HepG2 (cell line): Measurements from ENCODE around the gene COX7A1. TPM values are rescaled to one million over a fixed set of nuclear protein-coding genes. Genes with fewer than 3 reads are reported as not detected.
A peak's percentile ranks its signal among the peaks of the same experiment; 100 is the strongest.

Source experiments
- CEBPG ChIP-seq: IDR thresholded peaks from 2 replicates; pipeline ENCODE4 v1.6.1; 2016
- GABPA ChIP-seq, 2 experiments: IDR thresholded peaks; 2 replicates each; pipeline ENCODE4 v1.6.1; 2011 to 2016; ENCODE audit warnings: low read depth in 2 of 2, low read length in 1 of 2, missing biosample characterization in 1 of 2, missing genetic modification characterization in 1 of 2
- HNRNPH1 ChIP-seq: fragments of 200-400 bp; formaldehyde crosslinking; optimal IDR thresholded peaks from 2 replicates; pipeline ENCODE3; 2017; ENCODE audit warnings: mild to moderate bottlenecking, low read depth, low read length
- KDM1A ChIP-seq: IDR thresholded peaks from 2 replicates; pipeline ENCODE4 v1.6.1; 2016; ENCODE audit warnings: missing compliant biosample characterization
- MBD4 ChIP-seq: IDR thresholded peaks from 2 replicates; pipeline ENCODE4 v1.6.1; 2012; ENCODE audit warnings: low read length, inconsistent platforms, borderline replicate concordance
- NCOA1 ChIP-seq: sonication (generic); formaldehyde crosslinking; IDR thresholded peaks from 2 replicates; pipeline ENCODE4 v1.9.0; 2021; ENCODE audit warnings: missing genetic modification reagents
- POLR2G ChIP-seq: fragments of 200-400 bp; formaldehyde crosslinking; IDR thresholded peaks from 2 replicates; pipeline ENCODE4 v1.6.1; 2018; ENCODE audit warnings: mild to moderate bottlenecking, low read depth, low read length, moderate library complexity
- REL ChIP-seq: sonication (generic); formaldehyde crosslinking; conservative IDR thresholded peaks from 2 replicates; pipeline ENCODE4 v1.8.0; 2022; ENCODE audit warnings: mild to moderate bottlenecking, missing genetic modification reagents, moderate library complexity
- THAP11 ChIP-seq: IDR thresholded peaks from 2 replicates; pipeline ENCODE4 v1.6.1; 2016; ENCODE audit warnings: missing biosample characterization, missing genetic modification reagents
- ZFP36L1 ChIP-seq: sonication (generic); formaldehyde crosslinking; IDR thresholded peaks from 2 replicates; pipeline ENCODE4 v1.8.0; 2022; ENCODE audit warnings: mild to moderate bottlenecking, missing genetic modification reagents, moderate library complexity
- ZMAT3 ChIP-seq: sonication (generic); formaldehyde crosslinking; conservative IDR thresholded peaks from 2 replicates; pipeline ENCODE4 v1.7.0; 2021; ENCODE audit warnings: missing genetic modification reagents
- ZNF292 ChIP-seq: sonication (generic); formaldehyde crosslinking; IDR thresholded peaks from 2 replicates; pipeline ENCODE4 v1.8.1; 2022; ENCODE audit warnings: mild to moderate bottlenecking, low read depth, missing genetic modification reagents, borderline replicate concordance
- ZNF343 ChIP-seq: sonication (generic); formaldehyde crosslinking; IDR thresholded peaks from 2 replicates; pipeline ENCODE4 v1.4.0; 2020; ENCODE audit warnings: mild to moderate bottlenecking, missing genetic modification reagents
- ZNF552 ChIP-seq: sonication (generic); formaldehyde crosslinking; IDR thresholded peaks from 2 replicates; pipeline ENCODE4 v1.9.0; 2022; ENCODE audit warnings: missing genetic modification reagents, mild to moderate bottlenecking, borderline replicate concordance
- ZNF563 ChIP-seq: sonication (generic); formaldehyde crosslinking; IDR thresholded peaks from 2 replicates; pipeline ENCODE4 v1.8.0; 2022; ENCODE audit warnings: mild to moderate bottlenecking, moderate library complexity, missing genetic modification reagents
- polyA plus RNA-seq, 8 experiments: library from polyadenylated mRNA; depleted of rRNA in 3 of 8; stranded (reverse) in 7 of 8; unstranded in 1 of 8; fragments of >200 nt; fragmentation: Illumina TruSeq in 4 of 8; extraction: Trizol in 4 of 8; gene quantifications; 2 replicates each; pipeline versions ENCODE4 v1.2.1 to v1.2.3, GENCODE V29; 2011 to 2016; ENCODE audit warnings: low read depth in 4 of 8, missing spikeins in 1 of 8, mixed read lengths in 1 of 8; ENCODE audit not compliant: insufficient read depth in 1 of 8
- total RNA-seq, 5 experiments: library from RNA; depleted of rRNA; stranded (reverse); fragments of >200 nt; fragmentation: Illumina TruSeq; extraction: Trizol; gene quantifications; 2 replicates each; pipeline ENCODE4 v1.2.3, GENCODE V29; 2016; ENCODE audit warnings: low read depth in 1 of 5
- TF ChIP-seq, protein P1 (sequence below): sonication (generic); formaldehyde crosslinking; IDR thresholded peaks from 2 replicates; pipeline ENCODE4 v1.4.0; 2020; ENCODE audit warnings: mild to moderate bottlenecking, missing genetic modification reagents, borderline replicate concordance
- TF ChIP-seq, protein P2 (sequence below): sonication (generic); formaldehyde crosslinking; IDR thresholded peaks from 2 replicates; pipeline ENCODE4 v1.8.1; 2023; ENCODE audit warnings: mild to moderate bottlenecking, moderate library complexity, missing genetic modification reagents
- TF ChIP-seq, protein P3 (sequence below): sonication (generic); formaldehyde crosslinking; IDR thresholded peaks from 2 replicates; pipeline ENCODE4 v1.4.0; 2020; ENCODE audit warnings: missing genetic modification reagents
- TF ChIP-seq, protein P4 (sequence below): sonication (generic); formaldehyde crosslinking; IDR thresholded peaks from 2 replicates; pipeline ENCODE4 v1.4.0; 2020; ENCODE audit warnings: low read depth, mild to moderate bottlenecking, missing genetic modification reagents

Gene COX7A1
- total and polyA plus RNA-seq, 2 of the 13 experiments (the other 11 are each of a cell fraction or from before 2014, with no cell fraction given): not detected

DNA sequence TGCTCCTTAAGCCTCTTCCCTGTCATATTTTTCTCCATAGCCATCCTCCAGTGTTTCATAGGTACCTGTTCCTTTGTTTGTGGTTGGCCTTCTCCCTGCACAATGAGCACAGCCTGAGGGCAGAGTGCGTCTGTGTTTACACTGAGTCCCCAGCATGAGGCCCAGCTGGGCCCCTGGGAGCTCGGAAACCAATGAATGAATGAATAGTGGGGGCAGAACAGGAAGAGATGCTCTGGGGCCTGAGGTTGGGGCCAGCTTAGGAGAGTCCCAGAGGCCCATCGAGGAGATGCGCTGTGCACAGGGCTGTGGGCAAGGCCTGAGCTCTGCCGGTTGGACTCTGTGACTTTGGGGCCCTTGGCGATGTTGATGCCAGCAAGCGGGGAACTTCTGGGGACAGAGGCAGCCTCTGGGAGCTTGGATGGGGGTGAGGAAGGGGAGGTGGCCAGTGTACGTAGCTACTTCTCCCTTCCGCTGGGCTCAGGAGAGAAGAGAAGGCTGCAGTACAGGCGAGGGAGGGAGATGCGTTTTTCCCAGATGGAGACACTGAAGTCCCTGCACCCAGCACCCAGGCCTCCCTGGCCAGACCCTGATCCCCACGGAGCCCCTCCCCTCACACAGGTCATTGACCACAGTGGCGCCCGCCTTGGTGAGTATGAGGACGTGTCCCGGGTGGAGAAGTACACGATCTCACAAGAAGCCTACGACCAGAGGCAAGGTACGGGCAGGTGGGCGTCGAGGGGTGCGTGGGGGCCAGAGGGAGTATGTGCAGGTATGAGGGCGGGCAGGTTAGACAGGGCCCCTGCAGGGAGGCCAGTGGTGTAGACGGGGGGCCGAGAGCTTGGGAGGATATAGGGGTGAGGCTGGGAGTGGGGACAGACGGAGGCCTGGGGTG is 31.9 kb downstream of the COX7A1 start (continued):
- TF ChIP-seq, protein P1, sequence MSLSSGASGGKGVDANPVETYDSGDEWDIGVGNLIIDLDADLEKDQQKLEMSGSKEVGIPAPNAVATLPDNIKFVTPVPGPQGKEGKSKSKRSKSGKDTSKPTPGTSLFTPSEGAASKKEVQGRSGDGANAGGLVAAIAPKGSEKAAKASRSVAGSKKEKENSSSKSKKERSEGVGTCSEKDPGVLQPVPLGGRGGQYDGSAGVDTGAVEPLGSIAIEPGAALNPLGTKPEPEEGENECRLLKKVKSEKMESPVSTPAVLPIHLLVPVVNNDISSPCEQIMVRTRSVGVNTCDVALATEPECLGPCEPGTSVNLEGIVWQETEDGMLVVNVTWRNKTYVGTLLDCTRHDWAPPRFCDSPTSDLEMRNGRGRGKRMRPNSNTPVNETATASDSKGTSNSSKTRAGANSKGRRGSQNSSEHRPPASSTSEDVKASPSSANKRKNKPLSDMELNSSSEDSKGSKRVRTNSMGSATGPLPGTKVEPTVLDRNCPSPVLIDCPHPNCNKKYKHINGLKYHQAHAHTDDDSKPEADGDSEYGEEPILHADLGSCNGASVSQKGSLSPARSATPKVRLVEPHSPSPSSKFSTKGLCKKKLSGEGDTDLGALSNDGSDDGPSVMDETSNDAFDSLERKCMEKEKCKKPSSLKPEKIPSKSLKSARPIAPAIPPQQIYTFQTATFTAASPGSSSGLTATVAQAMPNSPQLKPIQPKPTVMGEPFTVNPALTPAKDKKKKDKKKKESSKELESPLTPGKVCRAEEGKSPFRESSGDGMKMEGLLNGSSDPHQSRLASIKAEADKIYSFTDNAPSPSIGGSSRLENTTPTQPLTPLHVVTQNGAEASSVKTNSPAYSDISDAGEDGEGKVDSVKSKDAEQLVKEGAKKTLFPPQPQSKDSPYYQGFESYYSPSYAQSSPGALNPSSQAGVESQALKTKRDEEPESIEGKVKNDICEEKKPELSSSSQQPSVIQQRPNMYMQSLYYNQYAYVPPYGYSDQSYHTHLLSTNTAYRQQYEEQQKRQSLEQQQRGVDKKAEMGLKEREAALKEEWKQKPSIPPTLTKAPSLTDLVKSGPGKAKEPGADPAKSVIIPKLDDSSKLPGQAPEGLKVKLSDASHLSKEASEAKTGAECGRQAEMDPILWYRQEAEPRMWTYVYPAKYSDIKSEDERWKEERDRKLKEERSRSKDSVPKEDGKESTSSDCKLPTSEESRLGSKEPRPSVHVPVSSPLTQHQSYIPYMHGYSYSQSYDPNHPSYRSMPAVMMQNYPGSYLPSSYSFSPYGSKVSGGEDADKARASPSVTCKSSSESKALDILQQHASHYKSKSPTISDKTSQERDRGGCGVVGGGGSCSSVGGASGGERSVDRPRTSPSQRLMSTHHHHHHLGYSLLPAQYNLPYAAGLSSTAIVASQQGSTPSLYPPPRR (CRISPR knock-in tag): peak; percentile 85; the same call in 1 of the 2 replicates
- peak; percentile 15; the same call in 1 of the 2 replicates for TF ChIP-seq ZNF343 (CRISPR knock-in tag)
- peak; percentile 76; the same call in 1 of the 2 replicates for TF ChIP-seq ZMAT3 (CRISPR knock-in tag)
- TF ChIP-seq ZFP36L1 (CRISPR knock-in tag): peak; percentile 70; the same call in 1 of the 2 replicates
- TF ChIP-seq, protein P2, sequence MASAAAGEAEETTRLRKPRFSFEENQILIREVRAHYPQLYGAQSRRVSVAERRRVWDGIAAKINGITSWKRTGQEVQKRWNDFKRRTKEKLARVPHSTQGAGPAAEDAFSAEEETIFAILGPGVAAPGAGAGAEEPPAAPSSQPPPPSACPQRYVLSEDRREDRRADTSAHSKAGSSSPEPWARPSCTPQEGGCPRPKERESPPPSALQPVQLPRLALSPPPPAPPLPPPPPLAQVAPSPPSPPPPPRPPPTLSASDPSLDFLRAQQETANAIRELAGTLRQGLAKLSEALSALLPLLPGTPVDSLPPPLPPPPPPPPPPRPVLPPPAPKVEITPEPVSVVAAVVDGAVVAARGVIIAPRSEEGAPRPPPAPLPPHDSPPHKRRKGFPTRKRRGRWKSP (CRISPR knock-in tag): peak; percentile 84
- no peak for TF ChIP-seq MBD4
- TF ChIP-seq, protein P3, sequence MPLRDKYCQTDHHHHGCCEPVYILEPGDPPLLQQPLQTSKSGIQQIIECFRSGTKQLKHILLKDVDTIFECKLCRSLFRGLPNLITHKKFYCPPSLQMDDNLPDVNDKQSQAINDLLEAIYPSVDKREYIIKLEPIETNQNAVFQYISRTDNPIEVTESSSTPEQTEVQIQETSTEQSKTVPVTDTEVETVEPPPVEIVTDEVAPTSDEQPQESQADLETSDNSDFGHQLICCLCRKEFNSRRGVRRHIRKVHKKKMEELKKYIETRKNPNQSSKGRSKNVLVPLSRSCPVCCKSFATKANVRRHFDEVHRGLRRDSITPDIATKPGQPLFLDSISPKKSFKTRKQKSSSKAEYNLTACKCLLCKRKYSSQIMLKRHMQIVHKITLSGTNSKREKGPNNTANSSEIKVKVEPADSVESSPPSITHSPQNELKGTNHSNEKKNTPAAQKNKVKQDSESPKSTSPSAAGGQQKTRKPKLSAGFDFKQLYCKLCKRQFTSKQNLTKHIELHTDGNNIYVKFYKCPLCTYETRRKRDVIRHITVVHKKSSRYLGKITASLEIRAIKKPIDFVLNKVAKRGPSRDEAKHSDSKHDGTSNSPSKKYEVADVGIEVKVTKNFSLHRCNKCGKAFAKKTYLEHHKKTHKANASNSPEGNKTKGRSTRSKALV (CRISPR knock-in tag): 0 out of 2 replicates have a peak, but pooled peaks have one; percentile 49
- TF ChIP-seq NCOA1: 0 out of 2 replicates have a peak, but pooled peaks have one; percentile 71
- TF ChIP-seq ZNF292 (CRISPR knock-in tag): peak; percentile 69; the same call in 1 of the 2 replicates
- TF ChIP-seq KDM1A: peak; percentile 85
- 0 out of 2 replicates have a peak, but pooled peaks have one; percentile 53 for TF ChIP-seq REL
- TF ChIP-seq THAP11: peak; percentile 87
- TF ChIP-seq, protein P4, sequence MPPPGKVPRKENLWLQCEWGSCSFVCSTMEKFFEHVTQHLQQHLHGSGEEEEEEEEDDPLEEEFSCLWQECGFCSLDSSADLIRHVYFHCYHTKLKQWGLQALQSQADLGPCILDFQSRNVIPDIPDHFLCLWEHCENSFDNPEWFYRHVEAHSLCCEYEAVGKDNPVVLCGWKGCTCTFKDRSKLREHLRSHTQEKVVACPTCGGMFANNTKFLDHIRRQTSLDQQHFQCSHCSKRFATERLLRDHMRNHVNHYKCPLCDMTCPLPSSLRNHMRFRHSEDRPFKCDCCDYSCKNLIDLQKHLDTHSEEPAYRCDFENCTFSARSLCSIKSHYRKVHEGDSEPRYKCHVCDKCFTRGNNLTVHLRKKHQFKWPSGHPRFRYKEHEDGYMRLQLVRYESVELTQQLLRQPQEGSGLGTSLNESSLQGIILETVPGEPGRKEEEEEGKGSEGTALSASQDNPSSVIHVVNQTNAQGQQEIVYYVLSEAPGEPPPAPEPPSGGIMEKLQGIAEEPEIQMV: peak; percentile 84; the same call in 1 of the 2 replicates
- 0 out of 2 replicates have a peak, but pooled peaks have one; percentile 9 for TF ChIP-seq GABPA (IDR thresholded peaks at IDR 0.05; ENCODE audit: low read depth, low read length)
- TF ChIP-seq GABPA (CRISPR knock-in tag; IDR thresholded peaks at IDR 0.05; ENCODE audit: low read depth): peak; percentile 67
- peak; percentile 64; the same call in 1 of the 2 replicates for TF ChIP-seq ZNF563 (CRISPR knock-in tag)
- no peak for TF ChIP-seq CEBPG (CRISPR knock-in tag)
- TF ChIP-seq HNRNPH1: peak; percentile 23
- TF ChIP-seq POLR2G: peak; percentile 87
- TF ChIP-seq ZNF552: peak; percentile 83
